Adrenal gland (tissue), 12 donors: ENCODE results near the gene CNTNAP2. TPM values are rescaled to one million over a fixed set of nuclear protein-coding genes. Genes with fewer than 3 reads are reported as not detected.

Experiments
- DNase-seq, 7 donors: peaks; one replicate each; pipeline ENCODE4 v3.0.0-alpha.2; 2019 to 2020
- H3K27ac ChIP-seq, 5 donors: fragments of 200-600 bp; sonication (generic) in 4 of 5; 1 replicate in 3 of 5; 2 replicates in 2 of 5; pipeline versions ENCODE4 v1.5.1 to v1.8.0; 2016 to 2020; ENCODE audit warnings: mild to moderate bottlenecking in 1 of 5
- H3K27me3 ChIP-seq: fragments of 200-600 bp; 2 replicates; pipeline ENCODE4 v1.8.0; 2021
- H3K36me3 ChIP-seq, 2 donors: fragments of 200-600 bp; replicated peaks in 1 of 2; 1 replicate in 1 of 2; 2 replicates in 1 of 2; pipeline versions ENCODE4 v1.5.1 to v1.8.0; 2018 to 2022
- H3K4me1 ChIP-seq, 2 donors: fragments of 200-600 bp; replicated peaks in 1 of 2; 1 replicate in 1 of 2; 2 replicates in 1 of 2; pipeline versions ENCODE4 v1.5.1 to v1.8.0; 2018 to 2021
- H3K4me3 ChIP-seq, 4 donors: fragments of 200-600 bp; sonication (generic) in 3 of 4; one replicate each; pipeline ENCODE4 v1.5.1; 2016 to 2018
- H3K9me3 ChIP-seq, 3 donors: fragments of 200-600 bp; sonication (generic) in 1 of 3; replicated peaks in 1 of 3; 1 replicate in 2 of 3; 2 replicates in 1 of 3; pipeline versions ENCODE4 v1.5.1 to v1.8.0; 2016 to 2021
- POLR2A ChIP-seq, 2 donors: fragments of 450-650 bp; IDR thresholded peaks; one replicate each; pipeline ENCODE4 v1.6.1; 2017; ENCODE audit warnings: antibody characterized with exemption in 2 of 2, mild to moderate bottlenecking in 2 of 2, moderate library complexity in 1 of 2
- WGBS, 4 donors: extraction: QIAGEN DNeasy Blood & Tissue Kit in 2 of 4; methylation state at CpG; one replicate each; pipeline versions ENCODE4 v1.1.5 to v1.1.7; 2013 to 2017; 5-methylcytosine and 5-hydroxymethylcytosine counted together
- intact Hi-C, 2 donors: fragments of 100-400 bp; cut with DNase I; formaldehyde crosslinking; loops; one replicate each; pipeline versions ENCODE4 v1.14.1 to v1.15.0; 2022 to 2023
- polyA plus RNA-seq, 3 donors: library from polyadenylated mRNA; stranded (reverse); fragments of 200-250 nt in 2 of 3; fragments of 350-450 nt in 1 of 3; fragmentation: Illumina TruSeq in 1 of 3; extraction: RNeasy Lipid Tissue Mini Kit (QIAGEN cat#74804) in 1 of 3; gene quantifications; one replicate each; pipeline ENCODE4 v1.2.3, GENCODE V29; 2013 to 2014
- total RNA-seq, 9 donors: library from RNA; depleted of rRNA in 4 of 9; stranded (reverse); fragments of >200 nt in 4 of 9; fragments of 120-200 nt in 1 of 9; fragmentation: NEBNext Ultra II Directional in 1 of 9; extraction: Animal tissue kit (Norgen Biotek cat#: 25700) in 1 of 9; gene quantifications; one replicate each; pipeline versions ENCODE4 v1.1.0 to v1.2.4, GENCODE V29; 2013 to 2023
- TF ChIP-seq, protein P1 (sequence below), 6 experiments: fragments of 450-650 bp in 4 of 6; fragments of 200-600 bp in 2 of 6; sonication (generic) in 1 of 6; IDR thresholded peaks; 1 replicate in 5 of 6; 2 replicates in 1 of 6; pipeline versions ENCODE4 v1.5.1 to v1.8.0; 2016 to 2021; ENCODE audit warnings: antibody characterized with exemption in 6 of 6, mild to moderate bottlenecking in 2 of 6, moderate library complexity in 1 of 6
- donor health status: healthy with polysubstance abuse.
- donor health status: Bipolar disorder and iron deficiency.
- donor health status: DM: yes; HTN: yes; CAD: no.
- donor health status: DM: no; HTN: no; CAD: no.
- donor health status: DM: no; HTN: no; CAD: no.
- donor health status: DM: yes; HTN: yes; CAD: no.

CNTNAP2 gene
- total and polyA plus RNA-seq, 12 donors = 0.14 to 6.3 (median 1.8) TPM; not detected in 2

DNA sequence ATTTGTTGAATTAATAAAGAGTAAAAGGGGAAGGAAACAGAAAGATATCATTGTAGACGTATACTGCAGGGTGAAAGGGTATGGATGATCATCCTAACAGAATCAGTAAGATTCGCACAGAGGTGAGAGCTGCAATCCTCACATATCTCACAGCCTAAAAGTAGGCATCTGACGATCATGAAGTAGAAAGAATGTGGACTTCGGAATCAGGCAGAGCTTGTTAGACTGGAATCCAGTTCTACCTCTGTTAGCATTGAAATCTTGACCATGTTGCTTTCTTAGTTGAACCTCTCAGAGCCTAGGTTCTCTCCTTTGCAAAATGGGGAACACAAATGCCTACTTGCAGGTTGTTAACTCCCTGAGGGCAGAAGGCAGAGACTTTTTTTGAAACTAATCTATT, 2154.0 kb downstream of the CNTNAP2 start:
- WGBS, 4 donors = 72 to 87% (median 83%) methylated on average over 4 of the region's 4 CpGs
- Histone ChIP-seq H3K4me3 (no peak overlapping the region), H3K4me1 (no peaks in the 10 kb centered on the region), H3K27ac (no peak overlapping the region), H3K9me3 (no peaks in the 10 kb centered on the region), H3K27me3 (no peaks in the 10 kb centered on the region), H3K36me3 (no peaks in the 10 kb centered on the region)
- TF ChIP-seq, protein P1, sequence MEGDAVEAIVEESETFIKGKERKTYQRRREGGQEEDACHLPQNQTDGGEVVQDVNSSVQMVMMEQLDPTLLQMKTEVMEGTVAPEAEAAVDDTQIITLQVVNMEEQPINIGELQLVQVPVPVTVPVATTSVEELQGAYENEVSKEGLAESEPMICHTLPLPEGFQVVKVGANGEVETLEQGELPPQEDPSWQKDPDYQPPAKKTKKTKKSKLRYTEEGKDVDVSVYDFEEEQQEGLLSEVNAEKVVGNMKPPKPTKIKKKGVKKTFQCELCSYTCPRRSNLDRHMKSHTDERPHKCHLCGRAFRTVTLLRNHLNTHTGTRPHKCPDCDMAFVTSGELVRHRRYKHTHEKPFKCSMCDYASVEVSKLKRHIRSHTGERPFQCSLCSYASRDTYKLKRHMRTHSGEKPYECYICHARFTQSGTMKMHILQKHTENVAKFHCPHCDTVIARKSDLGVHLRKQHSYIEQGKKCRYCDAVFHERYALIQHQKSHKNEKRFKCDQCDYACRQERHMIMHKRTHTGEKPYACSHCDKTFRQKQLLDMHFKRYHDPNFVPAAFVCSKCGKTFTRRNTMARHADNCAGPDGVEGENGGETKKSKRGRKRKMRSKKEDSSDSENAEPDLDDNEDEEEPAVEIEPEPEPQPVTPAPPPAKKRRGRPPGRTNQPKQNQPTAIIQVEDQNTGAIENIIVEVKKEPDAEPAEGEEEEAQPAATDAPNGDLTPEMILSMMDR (IDR thresholded peaks at IDR 0.05) = no peak
- TF ChIP-seq POLR2A (IDR thresholded peaks at IDR 0.05) = no peak
- intact Hi-C loops = no loop called here
- DNase-seq = no peak

DNA sequence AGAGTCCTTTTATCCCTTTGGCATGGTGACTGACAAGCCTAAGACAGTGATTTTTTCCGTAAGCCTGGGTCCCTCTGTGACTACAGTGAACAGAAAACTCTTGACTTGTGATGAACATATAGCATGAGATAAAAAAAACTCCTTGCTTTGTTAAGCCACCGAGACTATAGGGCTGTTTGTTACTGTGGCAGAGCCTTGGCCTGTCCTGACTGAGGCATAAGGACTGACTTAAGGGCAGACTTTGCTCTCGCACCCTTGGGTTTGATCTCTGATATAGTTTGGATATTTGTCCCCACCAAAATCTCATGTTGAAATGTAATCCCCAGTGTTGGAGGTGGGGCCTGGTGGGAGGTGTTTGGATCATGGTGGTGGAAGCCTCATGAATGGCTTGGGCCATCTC, 2157.5 kb downstream of the CNTNAP2 start:
- TF ChIP-seq, protein P1 (IDR thresholded peaks at IDR 0.05) = no peak
- TF ChIP-seq POLR2A (IDR thresholded peaks at IDR 0.05) = no peak
- intact Hi-C loops = no loop called here
- 90 to 94% (median 92%) methylated on average over 3 of the region's 3 CpGs for WGBS, 4 donors
- no peaks in the 10 kb centered on the region for H3K36me3 ChIP-seq
- H3K9me3 ChIP-seq = no peaks in the 10 kb centered on the region
- no peak overlapping the region for H3K4me3 ChIP-seq
- H3K27ac ChIP-seq = no peak overlapping the region
- no peaks in the 10 kb centered on the region for H3K27me3 ChIP-seq
- no peaks in the 10 kb centered on the region for H3K4me1 ChIP-seq
- DNase-seq = no peak

DNA sequence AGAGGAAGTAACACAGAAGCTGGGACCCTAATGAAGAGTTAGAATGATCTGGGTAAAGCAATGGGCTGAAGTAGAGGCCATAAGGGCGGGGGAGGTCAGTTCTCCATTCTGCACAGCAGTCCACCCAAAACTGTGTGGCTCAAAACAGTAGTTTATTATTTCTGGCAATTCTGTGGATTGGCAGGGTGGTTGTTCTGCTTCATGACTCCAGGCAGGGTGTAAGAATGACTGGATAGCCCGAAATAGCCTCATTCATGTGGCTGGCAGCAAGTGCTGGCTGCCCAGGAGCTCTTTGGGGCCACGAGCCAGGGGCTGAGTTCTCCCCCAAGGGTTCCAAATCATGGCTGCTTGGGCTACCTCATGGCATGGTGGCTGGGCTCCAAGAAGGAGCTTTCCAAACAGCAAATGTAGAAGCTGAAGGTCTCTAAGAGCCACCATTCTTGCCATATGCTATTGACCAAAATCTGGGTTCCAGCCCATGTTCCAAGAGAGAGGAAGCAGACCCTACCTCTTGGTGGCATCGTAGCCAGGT, 2158.8 kb downstream of the CNTNAP2 start:
- Histone ChIP-seq H3K27me3 (no peaks in the 10 kb centered on the region), H3K27ac (no peak overlapping the region), H3K36me3 (no peaks in the 10 kb centered on the region), H3K9me3 (no peaks in the 10 kb centered on the region), H3K4me3 (no peak overlapping the region), H3K4me1 (no peaks in the 10 kb centered on the region)
- WGBS, 4 donors = 90 to 96% (median 93%) methylated on average over 2 to 4 of the region's 4 CpGs
- DNase-seq = no peak
- intact Hi-C loops = no loop called here
- TF ChIP-seq, protein P1 (IDR thresholded peaks at IDR 0.05) = no peak
- no peak for TF ChIP-seq POLR2A (IDR thresholded peaks at IDR 0.05)

DNA sequence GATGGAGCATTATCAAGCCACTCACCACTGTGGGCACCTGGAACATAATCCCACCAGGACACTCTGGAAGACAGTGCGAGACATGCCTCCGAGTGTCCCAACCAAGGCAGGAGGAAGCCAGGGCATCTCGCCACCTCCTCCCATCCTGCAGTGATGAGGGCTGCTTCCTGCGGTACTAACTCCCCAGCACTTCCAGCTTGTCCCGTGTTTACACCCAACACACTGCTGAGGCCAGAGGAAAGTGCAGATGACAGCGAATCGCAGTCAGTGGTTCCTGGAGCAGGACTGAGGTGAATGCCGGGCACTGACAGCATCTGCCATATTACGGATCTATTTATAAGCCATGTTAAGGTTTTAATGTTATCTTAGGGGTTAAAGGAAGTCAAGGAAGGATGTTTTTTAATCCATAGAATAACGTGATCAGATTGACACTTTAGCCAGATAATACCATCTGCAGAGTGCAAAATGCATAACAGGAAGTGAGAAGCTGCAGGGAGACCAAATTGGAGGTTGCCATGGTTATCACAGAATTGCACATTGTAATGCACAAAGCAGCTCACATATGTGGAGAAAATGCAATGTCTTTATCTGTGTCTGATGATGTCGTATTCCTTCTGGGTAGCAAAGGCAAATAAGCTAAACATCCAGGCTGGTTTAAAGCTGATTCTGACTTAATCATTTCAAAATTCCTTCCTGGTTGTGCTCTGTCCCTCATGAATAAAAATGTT, 2159.9 kb downstream of the CNTNAP2 start:
- H3K4me1 ChIP-seq = no peaks in the 10 kb centered on the region
- intact Hi-C loops = no loop called here
- no peak overlapping the region for H3K27ac ChIP-seq
- no peaks in the 10 kb centered on the region for H3K9me3 ChIP-seq
- H3K4me3 ChIP-seq = no peak overlapping the region
- no peak for DNase-seq
- TF ChIP-seq POLR2A (IDR thresholded peaks at IDR 0.05) = no peak
- TF ChIP-seq, protein P1 (IDR thresholded peaks at IDR 0.05) = no peak
- 56 to 67% (median 63%) methylated on average over 11 of the region's 11 CpGs for WGBS, 4 donors
- H3K36me3 ChIP-seq = no peaks in the 10 kb centered on the region
- H3K27me3 ChIP-seq = no peaks in the 10 kb centered on the region
